ENCODE data around the gene NUP62. TPM values are rescaled to one million over a fixed set of nuclear protein-coding genes. Genes with fewer than 3 reads are reported as not detected.

Gene NUP62
- total RNA-seq, 1 experiment from 2014 or later, result 85.2 TPM

DNA sequence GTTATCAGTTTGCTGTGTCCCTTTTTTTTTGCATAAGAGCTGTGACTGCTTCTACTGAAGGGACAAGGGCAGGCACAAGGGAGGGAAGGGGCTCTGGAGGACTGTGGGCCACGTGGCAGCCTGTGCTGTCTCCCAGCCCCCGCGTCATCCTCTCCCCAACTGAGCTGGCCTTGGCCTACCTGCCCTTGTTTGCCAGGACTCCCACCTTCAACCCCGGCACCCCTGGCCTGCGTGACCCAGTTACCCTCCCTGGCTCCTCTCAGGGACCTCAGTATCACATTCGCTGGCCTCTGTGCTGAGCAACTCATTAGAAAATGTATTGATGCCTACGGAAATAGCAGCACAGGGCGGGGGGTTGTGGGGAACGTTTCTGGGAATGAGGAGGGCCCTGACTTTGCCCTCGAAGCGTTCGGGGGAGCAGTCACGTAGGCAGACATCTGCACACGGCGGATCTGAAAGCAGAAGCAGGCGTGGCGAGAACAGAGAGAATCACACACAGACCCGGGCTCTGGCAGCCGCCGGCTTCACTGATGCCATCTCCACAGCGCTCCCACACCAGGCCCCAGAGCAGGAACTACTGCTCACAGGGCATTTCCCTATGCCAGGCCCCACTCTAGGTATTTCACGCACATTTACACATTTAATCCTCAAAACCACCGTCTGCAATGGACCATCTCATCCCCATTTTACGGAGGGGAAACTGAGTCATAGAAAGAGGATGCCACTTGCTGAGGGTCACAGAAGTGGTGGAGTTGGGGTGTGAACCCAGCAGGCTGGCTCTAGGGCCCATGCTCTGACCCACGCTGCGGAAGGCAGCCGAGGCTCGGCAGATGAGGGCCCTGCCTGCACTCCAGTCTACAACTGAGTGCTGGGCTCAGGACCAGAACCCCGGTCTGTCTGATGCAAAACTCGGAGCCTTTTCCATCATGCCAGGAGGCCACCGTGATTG lies 6.0 kb downstream of the NUP62 start:
- Histone ChIP-seq H3K27ac (ENCODE audit: low read depth, low read length) (no peak overlapping the region), H3K9ac (ENCODE audit: low read length) (no peak overlapping the region), H3K9me2 (ENCODE audit: insufficient read depth) (no peaks in the 10 kb centered on the region), H3K4me2 (ENCODE audit: low read length) (no peak overlapping the region), H3K79me2 (ENCODE audit: insufficient read depth, low read length) (peaks cover 98% of the 10 kb centered on the region), H3K4me1 (ENCODE audit: control insufficient read depth in 1 of 2, insufficient read depth in 2 of 2, low read length in 2 of 2) (peaks cover 7 to 10% of the 10 kb centered on the region in 2 experiments; a peak in 3 of 4 replicates), H3K36me3 (ENCODE audit: control insufficient read depth in 1 of 2, insufficient read depth in 2 of 2, low read length in 2 of 2) (peaks cover 27 to 45% of the 10 kb centered on the region in 2 experiments), H3K9me3 (ENCODE audit: control insufficient read depth in 1 of 2, insufficient read depth in 1 of 2, low read depth in 1 of 2, low read length in 2 of 2) (no peaks in the 10 kb centered on the region), H4K20me1 (ENCODE audit: insufficient read depth) (peaks cover 7% of the 10 kb centered on the region; the same call in 1 of the 2 replicates), H2AFZ (ENCODE audit: low read depth, low read length, poor library complexity, severe bottlenecking) (no peak overlapping the region), H3K27me3 (ENCODE audit: insufficient read depth, low read length) (no peaks in the 10 kb centered on the region), H3K4me3 (replicated peaks in 1 of 2; ENCODE audit: low read depth in 1 of 2, low read length in 2 of 2) (no peak overlapping the region)
- ChIA-PET RAD21 (ENCODE audit: low non-redundant PET in 1 of 2, low total read pairs in 2 of 2, uncharacterized antibody in 2 of 2, unreplicated experiment in 2 of 2) (no interaction called here), CTCF (no interaction called here), POLR2A (no interaction called here)
- TF ChIP-seq, protein P1, sequence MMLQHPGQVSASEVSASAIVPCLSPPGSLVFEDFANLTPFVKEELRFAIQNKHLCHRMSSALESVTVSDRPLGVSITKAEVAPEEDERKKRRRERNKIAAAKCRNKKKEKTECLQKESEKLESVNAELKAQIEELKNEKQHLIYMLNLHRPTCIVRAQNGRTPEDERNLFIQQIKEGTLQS (IDR thresholded peaks at IDR 0.05), result no peak
- TF ChIP-seq SIN3A (IDR thresholded peaks at IDR 0.05; ENCODE audit: low read depth) (no peak), TCF7L2 (IDR thresholded peaks at IDR 0.05; ENCODE audit: borderline replicate concordance, extremely low read depth, insufficient read depth, insufficient read length) (no peak), POLR2AphosphoS5 (IDR thresholded peaks at IDR 0.05; ENCODE audit: low read depth, low read length) (no peak), SP1 (IDR thresholded peaks at IDR 0.05; ENCODE audit: low read depth) (no peak), EGR1 (IDR thresholded peaks at IDR 0.05; ENCODE audit: low read depth) (no peak), FOSL1 (IDR thresholded peaks at IDR 0.05; ENCODE audit: low read depth) (no peak), POLR2A (IDR thresholded peaks at IDR 0.05; ENCODE audit: borderline replicate concordance, extremely low read depth, insufficient read depth, insufficient read length) (no peak)
- TF ChIP-seq, protein P2, sequence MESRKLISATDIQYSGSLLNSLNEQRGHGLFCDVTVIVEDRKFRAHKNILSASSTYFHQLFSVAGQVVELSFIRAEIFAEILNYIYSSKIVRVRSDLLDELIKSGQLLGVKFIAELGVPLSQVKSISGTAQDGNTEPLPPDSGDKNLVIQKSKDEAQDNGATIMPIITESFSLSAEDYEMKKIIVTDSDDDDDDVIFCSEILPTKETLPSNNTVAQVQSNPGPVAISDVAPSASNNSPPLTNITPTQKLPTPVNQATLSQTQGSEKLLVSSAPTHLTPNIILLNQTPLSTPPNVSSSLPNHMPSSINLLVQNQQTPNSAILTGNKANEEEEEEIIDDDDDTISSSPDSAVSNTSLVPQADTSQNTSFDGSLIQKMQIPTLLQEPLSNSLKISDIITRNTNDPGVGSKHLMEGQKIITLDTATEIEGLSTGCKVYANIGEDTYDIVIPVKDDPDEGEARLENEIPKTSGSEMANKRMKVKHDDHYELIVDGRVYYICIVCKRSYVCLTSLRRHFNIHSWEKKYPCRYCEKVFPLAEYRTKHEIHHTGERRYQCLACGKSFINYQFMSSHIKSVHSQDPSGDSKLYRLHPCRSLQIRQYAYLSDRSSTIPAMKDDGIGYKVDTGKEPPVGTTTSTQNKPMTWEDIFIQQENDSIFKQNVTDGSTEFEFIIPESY (IDR thresholded peaks at IDR 0.05; ENCODE audit: extremely low read depth, insufficient replicate concordance, low read length), result no peak
- ATAC-seq (no peak), DNase-seq (ENCODE audit: low read depth, low spot score) (no peak)
- intact Hi-C loops (cut with micrococcal nuclease), result no loop called here
- BruUV-seq (replicated peaks), result no TSS peak
